Measurements from ENCODE around the gene GRID1.

GRID1 gene

DNA sequence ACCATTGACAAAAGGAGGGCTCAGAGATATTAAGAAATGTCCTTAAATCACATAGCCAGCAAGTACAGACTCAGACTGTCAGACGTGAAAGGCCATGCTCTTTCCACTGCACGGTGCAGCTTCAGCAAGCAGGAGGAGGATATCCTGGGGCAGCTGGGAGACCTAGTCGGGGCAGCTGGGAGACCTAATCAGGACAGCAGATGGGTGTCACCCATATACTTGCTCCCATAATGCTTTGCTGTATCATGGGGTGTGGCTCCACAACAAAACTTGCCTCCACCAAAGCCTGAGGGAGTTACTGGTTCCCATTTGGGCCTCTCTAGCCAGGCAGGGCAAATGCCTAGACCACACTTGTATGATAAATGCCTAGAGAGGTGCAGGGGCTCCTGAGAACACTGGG is 55.4 kb downstream of the GRID1 start:
- DNase-seq: no peak

DNA sequence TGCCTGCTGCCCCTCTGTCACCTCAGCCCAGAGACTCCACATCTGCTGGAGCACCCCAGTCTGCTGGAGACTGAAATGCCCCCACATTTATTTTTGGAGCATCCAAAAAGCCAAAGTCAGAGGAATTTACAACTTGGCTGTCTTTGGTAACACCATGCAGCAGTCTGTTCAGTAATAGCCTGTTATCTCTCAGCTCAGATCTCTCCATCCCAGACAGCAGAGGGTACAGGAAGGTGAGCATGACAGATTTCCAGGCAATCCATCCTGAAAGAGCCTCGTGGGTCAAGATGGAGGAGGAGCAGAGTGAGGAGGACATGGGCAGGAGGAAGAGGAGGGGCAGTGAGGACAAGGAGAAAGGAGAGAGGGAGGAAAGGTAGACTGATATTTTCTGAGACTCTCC is 55.9 kb downstream of the GRID1 start:
- DNase-seq: no peak

DNA sequence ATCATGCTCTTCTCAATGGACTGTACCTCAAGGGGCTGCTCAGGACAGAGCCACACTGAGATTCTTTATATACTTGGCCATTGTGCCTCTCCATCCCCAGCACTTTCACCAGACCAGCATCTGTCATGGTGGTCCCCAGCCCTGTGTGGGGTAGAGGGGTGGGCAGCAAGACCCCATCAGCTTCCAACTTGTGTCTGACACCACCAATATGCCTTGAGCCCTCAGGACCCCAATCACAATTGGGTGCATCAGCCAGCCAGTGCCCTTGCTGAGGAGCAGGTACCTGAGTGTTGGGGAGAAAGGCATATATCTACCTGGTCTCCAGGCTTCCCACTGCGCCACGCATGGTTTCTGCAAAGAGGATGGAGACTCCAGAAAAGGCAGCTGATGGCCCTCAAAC is 56.3 kb downstream of the GRID1 start:
- no peak for DNase-seq

DNA sequence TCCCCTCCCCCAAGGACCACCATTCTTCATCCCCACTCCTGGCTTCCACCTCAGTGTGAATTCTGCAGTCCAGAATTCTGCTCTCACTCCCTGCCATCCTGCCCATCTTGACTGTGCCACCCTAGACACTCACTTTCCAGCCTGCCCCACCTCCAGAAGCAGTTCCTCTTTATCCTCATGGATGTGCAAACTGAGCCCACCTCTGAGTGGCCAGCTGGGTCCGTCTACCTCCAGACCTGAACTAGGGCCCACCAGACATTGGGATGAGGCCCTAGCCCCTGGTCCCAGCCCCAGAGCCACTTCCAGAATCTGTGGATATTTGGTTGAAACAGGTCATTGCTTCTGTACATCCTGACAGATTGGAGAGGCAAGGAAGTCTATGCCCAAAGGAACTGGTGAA is 58.5 kb downstream of the GRID1 start:
- DNase-seq: no peak

DNA sequence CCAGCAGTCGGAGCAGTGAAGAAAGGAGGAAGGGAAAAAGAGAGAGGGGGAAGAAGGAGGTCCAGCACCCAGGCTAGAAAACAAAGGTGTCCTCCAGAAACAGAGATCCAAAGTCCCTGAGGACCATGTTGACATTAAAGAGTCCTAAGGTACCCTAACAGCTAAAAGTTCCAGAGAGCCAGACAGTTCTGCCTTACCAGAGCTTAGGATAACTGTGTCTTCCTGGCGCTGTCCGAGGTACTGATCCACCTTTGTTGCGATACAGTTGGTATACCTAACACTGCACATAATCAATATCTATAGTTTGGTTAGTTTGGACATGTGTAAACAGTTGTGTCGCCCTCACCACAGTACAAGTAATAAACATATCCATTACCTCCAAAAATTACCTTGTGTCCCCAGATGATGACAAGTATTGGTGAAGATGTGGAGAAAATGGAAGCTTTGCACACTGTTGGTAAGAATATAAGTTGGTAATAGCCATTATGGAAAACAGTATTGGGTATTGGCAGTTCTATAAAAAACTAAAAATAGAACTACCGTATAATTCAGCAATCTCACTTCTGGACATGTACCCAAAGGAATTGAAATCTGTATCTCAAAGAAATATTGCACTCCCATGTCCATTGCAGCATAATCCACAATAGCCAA is 59.8 kb downstream of the GRID1 start:
- DNase-seq: peak; percentile 40

DNA sequence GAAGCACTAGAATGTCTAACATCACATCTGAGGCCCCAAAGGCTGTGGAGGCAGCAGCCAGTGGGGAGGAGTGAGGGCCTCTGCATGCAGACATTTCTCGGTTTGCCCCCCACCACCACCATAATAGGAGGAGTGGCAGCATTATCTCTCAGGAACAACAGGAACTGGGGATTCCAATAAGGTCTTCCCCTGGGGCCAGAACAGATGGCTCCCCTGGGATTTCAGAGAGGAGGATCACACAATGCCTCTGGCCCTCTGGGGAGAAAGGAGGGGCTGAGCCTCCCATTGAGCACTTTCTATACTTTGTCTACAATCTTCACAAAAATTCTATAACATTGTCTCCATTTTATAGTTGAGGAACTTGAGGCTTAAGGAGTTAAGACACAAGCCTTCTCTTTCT is 61.1 kb downstream of the GRID1 start:
- DNase-seq: no peak

DNA sequence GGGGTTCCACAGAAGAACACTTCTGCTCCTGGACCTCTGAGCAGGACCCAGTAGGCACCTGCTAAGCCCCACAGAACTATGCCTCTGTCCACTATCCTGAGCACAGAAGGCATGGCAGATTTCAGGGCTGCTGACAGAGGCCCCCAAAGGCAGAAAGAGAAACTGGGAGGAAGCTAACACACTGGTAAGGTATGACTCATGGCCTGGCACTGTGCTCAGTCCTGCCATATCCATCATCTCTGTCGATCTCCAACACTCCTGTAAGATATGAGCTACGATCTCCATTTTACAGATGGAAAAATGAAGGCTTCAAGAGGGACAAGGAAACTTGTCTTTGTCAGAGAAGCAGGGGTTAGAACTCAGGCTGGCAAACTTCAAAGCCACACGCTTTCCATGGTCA is 62.2 kb downstream of the GRID1 start:
- DNase-seq: no peak

DNA sequence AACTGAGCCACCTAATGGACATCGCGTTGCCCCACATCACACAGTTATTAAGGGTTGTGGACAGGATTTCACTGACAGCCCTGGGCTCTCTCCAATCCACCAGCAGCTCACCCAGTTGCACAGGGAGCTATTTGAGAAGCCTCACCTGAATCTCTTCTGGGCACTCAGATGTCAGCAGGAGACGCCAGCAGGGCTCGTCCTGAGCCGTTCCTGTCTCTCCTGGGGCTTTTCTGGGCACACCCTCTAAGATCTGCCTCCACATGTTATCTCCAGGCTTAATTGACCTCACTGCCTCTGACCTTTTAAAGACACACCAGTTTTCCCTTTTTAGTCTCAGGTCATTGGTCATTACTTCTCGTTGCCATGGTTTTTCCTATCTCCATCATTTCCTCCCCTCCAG is 63.0 kb downstream of the GRID1 start:
- no peak for DNase-seq

DNA sequence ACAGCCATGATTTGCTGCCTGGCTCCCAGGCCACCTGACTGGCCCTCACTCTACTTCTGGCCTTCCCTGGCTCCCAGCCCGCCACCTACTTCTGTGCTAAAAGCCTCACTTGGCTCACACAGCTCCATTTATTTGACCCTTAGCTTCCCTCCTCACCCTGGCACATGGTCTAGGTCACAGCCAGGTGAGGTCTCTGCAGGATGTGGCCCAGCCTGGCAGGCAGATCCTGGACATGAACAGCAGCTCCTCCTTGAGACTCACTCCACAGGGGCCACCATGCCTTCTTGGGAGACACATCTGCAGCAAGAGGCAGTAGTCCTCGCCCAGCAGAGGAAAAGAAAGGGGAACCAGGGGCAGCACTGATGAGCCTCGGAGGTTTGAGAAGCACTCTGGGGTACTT is 64.6 kb downstream of the GRID1 start:
- no peak for DNase-seq

DNA sequence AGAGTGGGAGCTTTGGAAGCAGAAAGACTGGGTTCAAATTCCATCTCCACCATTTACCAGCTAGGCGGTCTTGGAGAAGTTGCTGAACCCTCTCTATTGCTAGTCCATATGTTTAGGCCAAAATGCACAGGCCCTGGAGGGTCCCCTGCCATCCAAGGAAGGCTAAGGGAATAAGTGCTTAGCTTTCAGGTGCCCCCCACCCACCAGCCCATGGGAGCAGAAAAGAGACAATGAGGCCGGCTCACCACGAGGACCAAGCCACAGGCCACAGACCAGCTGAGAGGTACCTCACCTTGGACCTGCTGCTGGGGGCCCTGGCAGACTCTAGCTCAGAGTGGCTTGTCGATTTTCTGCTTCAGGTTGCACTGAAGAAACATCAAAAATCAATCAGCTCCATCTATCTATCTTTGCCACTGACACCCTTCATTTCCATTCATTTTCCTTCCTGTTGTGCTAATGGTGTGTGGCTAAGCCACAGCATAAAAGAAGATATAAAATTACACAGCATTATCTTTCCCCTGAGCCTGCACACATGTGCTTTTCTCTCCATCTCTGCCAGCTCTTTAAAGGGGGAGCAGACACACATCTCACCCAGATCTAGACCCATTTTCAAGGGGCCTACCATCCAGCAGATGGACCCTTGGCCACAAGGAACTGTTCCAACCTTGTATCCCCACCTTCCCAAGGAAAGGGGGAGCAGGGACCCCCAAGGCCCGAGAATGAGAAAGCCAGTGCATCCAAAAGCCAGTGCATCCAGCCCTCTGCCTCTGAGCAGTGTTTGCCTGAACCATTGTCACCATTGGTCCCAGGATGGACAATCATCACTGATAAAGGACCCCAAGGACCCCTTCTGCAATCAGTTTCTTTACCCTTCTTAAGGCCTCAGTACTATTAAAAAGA is 65.4 kb downstream of the GRID1 start:
- DNase-seq: no peak

DNA sequence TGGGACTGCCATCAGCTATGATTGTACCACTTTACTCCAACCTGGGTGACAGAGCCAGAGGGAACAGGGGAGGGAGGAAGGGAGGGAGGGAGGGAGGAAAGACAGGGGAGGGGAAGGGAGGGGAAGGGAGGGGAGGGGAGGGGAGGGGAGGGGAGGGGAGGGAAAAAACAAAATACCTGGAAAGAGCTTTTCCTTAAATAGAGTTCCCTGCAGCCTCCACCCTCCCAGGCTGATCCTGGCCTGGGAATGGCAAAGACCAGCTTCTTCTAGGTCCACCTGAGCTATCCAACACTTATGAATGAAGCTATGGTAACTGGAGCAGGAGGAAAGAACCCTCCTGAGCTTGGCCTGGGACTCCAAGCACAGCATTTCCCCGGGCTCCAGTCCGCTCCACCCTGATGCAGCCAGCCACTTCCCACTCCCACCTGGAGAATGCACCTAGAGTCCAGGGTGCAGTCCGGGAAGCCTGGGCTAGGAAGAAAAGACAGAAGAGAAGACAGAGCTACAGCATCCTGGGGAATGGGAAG is 66.1 kb downstream of the GRID1 start:
- DNase-seq: no peak

DNA sequence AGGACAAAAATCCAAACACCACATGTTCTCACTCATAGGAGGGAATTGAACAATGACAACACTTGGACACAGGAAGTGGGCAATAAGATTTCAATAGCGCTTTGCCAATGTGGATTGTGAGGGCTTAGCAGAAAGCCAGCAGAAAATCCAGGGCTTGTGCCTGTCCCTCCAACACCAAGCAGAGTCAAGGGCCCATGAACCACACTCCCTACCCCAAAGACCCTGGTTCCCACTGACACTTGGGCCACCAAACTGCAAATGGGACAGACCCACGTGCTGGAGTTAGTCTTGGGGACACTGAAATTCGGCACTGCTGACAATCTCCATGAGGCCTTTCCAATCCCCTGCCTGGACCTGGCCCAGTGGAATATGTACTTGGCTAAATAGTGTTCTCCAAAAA is 67.0 kb downstream of the GRID1 start:
- no peak for DNase-seq

DNA sequence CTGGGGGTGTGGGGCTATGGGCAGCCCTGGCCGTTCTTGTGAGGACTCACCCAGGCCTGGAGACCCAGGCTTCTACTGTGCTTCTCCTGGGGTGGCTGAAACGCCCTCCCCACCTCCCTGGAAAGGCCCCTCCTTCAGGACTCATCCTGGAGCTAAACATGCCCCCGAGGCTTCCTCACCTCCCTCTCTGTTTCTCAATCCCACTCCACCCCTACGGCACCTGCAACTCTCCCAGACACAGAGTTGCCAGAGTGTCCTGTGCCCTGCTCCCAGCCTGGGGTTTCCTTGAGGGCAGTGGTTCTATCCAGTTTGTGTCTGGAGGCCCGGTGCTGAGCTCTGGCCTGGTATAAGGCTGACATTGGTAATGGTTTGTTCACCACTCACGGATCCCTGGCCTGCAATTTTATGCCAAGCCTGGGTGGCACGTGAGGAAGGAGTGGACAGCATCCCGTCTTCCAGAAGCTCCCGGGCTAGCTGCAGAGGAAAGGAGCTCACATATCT is 68.0 kb downstream of the GRID1 start:
- DNase-seq: no peak

DNA sequence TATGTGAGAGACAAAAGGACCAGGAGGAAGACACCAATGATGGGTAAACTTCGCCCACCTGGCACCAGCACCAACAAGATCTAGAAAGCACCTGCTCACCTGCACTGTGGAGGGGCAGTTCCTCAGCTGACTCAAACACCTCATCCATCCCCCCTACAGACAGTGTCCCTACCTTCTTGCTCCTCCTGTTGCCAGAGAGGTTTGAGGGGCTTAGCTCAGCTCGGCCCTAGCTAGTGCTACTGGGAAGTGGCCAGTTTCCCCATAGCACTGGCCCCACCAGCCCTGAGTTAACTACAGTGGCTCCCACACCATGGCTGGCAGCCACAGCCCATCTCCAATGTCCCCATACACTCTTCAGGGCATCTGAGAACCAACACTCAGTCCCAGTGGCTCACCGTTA is 70.8 kb downstream of the GRID1 start:
- no peak for DNase-seq

DNA sequence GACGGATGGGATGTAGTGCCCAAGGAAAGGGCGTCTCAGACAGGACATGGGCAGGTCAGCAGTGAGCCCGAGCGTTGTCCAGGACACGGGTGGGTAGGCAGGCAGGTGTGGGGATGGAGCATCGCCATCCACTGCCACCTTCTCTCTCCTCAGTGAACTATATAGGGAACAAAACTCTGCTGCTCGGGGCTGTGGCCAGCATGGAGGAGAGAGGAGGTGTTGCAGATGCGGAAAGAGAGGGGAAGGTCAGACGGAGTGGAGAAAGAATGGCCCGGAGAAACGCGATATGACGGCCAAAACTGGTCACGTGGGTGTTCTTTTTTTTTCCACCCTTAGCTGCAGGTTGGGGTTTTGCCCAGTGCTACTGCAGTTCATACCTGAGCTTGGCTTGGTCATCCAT is 71.2 kb downstream of the GRID1 start:
- DNase-seq: no peak

DNA sequence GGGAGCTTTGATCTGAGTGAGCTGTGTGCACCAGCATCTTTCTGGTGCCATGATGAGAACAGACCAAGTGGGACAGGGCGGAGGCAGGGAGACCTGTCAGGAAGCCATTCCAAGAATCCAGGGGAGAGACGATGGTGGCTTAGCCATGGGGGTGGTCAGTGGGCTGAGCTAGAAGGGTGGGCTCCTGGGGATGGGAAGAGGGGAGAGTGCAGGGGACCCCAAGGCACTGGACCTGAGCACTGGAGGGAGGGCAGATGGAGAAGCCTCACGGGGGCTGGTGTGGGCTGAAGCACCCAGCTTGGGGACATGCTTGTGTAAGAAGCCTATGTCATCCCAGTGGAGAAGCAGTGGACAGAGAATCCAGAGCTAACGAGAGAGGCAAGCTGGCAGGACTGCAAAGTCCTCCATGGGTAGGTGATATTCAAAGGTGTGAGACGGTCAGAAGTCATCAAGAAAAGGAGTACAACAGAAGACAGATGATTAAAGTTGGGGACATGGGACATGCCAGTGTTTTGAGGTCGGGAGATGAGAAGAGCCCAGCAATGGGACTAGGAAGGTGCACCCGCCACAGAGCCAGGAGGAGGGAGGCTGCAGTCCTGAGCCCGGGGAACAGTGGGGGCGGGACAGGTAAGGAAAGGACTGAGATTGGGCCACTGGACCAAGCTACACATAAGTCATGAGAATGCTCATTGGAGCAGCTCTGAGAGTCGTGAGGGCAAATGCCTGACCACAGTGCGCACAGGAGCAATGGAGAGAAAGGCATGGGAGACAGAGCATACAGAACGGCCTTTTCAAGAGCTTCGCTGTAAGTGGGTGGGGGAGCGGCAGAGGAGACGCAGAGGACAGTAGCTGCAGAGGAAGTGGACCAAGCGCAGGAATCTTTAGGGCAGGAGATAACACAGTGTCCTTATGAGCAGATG is 72.0 kb downstream of the GRID1 start:
- DNase-seq: no peak

DNA sequence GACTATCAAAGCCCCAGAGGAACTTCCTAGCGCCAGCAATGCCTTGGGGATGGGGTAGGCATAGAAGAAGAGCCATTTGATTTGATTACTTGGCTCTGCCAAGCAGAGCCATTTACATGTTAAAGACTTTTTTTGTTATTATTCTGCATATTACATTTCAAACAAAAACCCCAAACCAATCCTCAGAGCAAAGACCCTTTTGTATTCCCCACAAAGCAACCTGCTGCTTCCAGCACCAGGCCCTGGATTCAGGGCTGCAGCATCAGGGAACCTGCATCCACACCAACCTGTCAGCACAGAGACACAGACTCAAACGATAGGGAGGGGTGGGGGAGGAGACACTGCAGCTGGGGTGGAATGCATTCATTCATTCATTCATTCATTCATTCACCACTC is 73.2 kb downstream of the GRID1 start:
- no peak for DNase-seq

DNA sequence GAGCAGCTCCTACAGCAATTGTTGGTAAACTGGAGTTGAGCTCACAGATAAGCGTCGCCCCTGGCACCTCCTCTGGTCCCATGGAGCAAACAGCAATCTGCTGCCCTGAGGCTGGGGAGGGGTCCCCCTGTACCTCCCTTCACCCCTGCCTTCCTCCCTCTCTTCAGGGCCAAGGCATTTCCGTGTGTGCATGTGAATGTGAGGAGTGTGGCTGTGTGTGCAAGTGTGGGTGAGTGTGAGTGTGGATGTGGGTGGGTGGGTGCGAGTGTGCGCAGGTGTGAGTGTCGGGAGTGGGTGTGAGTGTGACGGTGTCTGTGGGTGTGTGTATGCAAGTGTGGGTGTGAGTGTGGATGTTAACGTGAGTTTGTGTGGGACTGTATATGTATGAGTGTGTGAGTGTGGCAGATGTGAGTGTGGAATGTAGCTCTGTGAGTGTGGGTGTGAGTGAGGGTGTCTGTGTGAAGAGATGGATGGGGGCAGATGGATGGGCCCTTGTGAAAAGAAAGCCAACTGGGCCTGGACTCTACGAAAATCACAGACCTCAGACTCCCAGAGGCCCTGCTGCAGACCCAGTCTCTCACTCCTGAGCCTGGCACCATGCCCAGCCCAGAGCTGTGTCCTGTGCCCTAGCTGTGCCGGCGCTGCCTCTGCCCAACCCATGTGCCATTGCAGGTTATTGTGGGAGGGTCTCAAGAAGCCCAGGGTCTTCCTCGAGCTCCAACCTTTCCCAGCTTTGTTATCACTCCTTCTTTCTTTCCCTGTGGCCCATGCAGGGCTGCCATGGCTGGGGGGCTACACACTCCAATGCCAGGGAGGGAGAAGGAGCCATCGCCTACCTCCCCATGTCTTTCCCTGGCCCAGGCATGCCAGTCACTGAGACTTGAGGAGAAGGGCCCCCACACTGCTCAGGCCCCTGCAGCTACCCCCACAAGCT is 73.9 kb downstream of the GRID1 start:
- no peak for DNase-seq

DNA sequence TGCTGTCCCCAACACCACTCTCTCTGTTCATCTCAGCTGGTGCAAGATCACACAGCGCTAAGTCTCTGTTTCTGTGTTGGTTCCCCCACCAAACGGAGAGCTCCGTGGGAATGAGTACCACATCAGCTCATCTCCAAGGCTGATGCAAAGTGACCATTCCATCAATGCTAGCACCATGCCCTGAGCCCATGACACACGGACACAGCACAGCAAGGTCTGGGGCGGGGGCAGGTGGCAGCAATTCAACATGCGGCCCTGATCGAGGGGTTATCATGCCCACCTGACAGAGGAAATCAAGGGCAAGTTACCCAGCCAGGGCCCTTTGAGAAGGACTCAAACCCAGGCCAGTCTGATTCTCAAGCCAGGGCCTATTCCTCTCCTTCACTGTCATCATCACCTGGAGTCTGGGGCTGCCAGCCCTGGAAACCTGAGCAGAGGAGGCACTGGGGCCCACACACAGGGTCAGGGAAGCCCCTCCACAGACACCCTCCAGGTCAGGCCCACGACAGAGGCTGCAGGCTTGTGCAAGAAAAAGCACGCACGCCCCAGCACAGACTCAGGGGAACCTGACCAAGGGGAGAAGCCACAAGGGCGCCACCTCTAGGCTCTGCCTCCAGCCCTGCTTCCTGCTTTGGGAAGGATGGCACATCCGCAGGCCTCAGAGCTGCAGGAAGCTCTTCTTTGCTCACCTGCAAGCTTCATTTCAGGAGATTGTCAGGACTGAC is 74.8 kb downstream of the GRID1 start:
- peak; percentile 25 for DNase-seq

DNA sequence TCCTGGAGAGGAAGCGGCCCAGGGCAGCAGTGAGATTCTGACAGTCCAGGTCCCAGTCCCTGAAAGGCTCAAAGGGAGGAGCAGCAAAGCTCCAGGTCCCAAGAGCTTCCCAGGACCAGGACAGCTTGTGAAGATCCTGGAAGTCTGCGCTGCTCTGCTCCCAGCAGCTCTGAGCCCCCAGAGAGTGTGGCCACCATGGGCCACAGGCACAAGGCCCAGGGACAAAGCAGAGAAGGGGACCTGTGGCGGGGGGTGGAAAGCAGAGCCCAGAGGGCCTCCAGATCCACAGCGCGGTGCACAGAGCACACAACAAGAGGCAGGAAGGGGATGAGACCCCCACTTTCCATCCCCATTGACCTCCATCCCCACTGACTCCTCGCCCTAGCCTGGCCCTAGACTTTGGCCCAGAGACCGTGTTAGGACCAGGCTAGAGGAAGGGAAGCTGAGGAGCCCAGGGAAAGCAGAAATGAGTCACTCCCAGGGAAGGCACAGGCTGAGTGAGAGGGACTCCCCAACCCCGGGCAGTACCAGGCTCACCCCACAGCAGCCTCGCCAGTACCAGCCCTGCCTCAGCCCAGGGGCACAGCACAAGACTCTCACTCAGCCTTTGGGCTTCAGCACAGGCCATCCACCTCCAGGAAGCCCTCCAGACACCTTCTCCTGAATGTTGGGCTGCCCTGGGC is 75.5 kb downstream of the GRID1 start:
- DNase-seq: no peak

DNA sequence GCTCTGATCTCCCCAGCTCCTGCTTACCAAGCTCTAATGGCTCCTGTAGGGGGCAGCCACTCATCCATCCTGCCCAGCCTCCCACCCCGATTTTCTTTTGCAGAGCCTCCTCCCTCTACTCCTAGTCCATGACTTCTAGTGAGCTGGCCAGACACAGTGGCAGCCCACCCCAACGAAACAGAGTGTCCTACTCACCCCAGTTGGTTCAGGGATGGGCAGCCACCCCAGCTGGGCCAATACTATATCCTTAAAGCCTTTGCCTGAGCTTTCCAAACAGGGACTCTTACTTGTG is 77.1 kb downstream of the GRID1 start:
- DNase-seq: no peak

All from RPMI8226 (cell line).